ENCODE results near the gene BANK1. TPM values are rescaled to one million over a fixed set of nuclear protein-coding genes. Genes with fewer than 3 reads are reported as not detected.

Gene BANK1
- total RNA-seq, 1 experiment from 2014 or later: 2.4 TPM

DNA sequence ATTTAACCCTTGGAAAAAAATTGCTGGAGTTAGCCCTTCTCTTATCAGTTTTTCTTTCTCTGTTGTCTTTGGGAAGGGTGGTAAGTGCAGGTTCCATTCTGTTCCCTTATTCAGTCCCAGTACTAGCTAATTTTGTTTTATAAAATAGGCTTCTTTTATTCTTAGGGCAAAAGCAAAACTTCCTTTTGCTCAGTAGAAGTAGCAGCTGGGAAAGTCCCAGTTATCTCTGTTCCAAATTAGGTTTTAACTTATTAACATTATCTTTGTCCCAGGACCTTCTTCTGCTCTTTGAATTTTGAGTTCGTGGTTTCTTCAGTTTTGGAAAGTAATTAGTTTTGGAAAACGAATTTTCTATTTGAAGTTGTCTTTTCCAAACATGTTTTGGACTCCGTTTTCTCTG is 61.1 kb downstream of the BANK1 start:
- Histone ChIP-seq H2AFZ (ENCODE audit: low read depth, low read length, poor library complexity, severe bottlenecking) (no peak overlapping the region), H3K9ac (ENCODE audit: low read length) (no peak overlapping the region), H3K9me2 (ENCODE audit: insufficient read depth) (no peaks in the 10 kb centered on the region), H3K27me3 (ENCODE audit: insufficient read depth, low read length) (no peaks in the 10 kb centered on the region), H3K79me2 (ENCODE audit: insufficient read depth, low read length) (no peaks in the 10 kb centered on the region), H3K27ac (ENCODE audit: low read depth, low read length) (no peak overlapping the region), H3K4me1 (ENCODE audit: control insufficient read depth in 1 of 2, insufficient read depth in 2 of 2, low read length in 2 of 2) (no peaks in the 10 kb centered on the region), H3K9me3 (ENCODE audit: control insufficient read depth in 1 of 2, insufficient read depth in 1 of 2, low read depth in 1 of 2, low read length in 2 of 2) (no peaks in the 10 kb centered on the region), H4K20me1 (ENCODE audit: insufficient read depth) (no peaks in the 10 kb centered on the region), H3K4me2 (ENCODE audit: low read length) (no peak overlapping the region), H3K4me3 (replicated peaks in 1 of 2; ENCODE audit: low read depth in 1 of 2, low read length in 2 of 2) (no peak overlapping the region), H3K36me3 (ENCODE audit: control insufficient read depth in 1 of 2, insufficient read depth in 2 of 2, low read length in 2 of 2) (no peaks in the 10 kb centered on the region)
- intact Hi-C loops (cut with micrococcal nuclease): no loop called here
- DNase-seq (ENCODE audit: low read depth, low spot score) (no peak), ATAC-seq (no peak)
- no TSS peak for BruUV-seq (replicated peaks)
- ChIA-PET RAD21 (ENCODE audit: low non-redundant PET in 1 of 2, low total read pairs in 2 of 2, uncharacterized antibody in 2 of 2, unreplicated experiment in 2 of 2) (no interaction called here), POLR2A (no interaction called here), CTCF (no interaction called here)
- TF ChIP-seq SIN3A (IDR thresholded peaks at IDR 0.05; ENCODE audit: low read depth): no peak
- TF ChIP-seq, protein P1, sequence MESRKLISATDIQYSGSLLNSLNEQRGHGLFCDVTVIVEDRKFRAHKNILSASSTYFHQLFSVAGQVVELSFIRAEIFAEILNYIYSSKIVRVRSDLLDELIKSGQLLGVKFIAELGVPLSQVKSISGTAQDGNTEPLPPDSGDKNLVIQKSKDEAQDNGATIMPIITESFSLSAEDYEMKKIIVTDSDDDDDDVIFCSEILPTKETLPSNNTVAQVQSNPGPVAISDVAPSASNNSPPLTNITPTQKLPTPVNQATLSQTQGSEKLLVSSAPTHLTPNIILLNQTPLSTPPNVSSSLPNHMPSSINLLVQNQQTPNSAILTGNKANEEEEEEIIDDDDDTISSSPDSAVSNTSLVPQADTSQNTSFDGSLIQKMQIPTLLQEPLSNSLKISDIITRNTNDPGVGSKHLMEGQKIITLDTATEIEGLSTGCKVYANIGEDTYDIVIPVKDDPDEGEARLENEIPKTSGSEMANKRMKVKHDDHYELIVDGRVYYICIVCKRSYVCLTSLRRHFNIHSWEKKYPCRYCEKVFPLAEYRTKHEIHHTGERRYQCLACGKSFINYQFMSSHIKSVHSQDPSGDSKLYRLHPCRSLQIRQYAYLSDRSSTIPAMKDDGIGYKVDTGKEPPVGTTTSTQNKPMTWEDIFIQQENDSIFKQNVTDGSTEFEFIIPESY (IDR thresholded peaks at IDR 0.05; ENCODE audit: extremely low read depth, insufficient replicate concordance, low read length): no peak
- TF ChIP-seq TCF7L2 (IDR thresholded peaks at IDR 0.05; ENCODE audit: borderline replicate concordance, extremely low read depth, insufficient read depth, insufficient read length): no peak
- no peak for TF ChIP-seq CBX3 (IDR thresholded peaks at IDR 0.05; ENCODE audit: low read depth)
- TF ChIP-seq ZNF274 (IDR thresholded peaks at IDR 0.05; ENCODE audit: low read depth, low read length): no peak
- no peak for TF ChIP-seq EZH2 (IDR thresholded peaks at IDR 0.05)
- TF ChIP-seq POLR2A (IDR thresholded peaks at IDR 0.05; ENCODE audit: borderline replicate concordance, extremely low read depth, insufficient read depth, insufficient read length): no peak
- no peak for TF ChIP-seq POLR2AphosphoS5 (IDR thresholded peaks at IDR 0.05; ENCODE audit: low read depth, low read length)
- no peak for TF ChIP-seq MAX (IDR thresholded peaks at IDR 0.05)
- TF ChIP-seq REST (IDR thresholded peaks at IDR 0.05; ENCODE audit: low read depth): no peak
- no peak for TF ChIP-seq RAD21 (IDR thresholded peaks at IDR 0.05; ENCODE audit: low read depth)
- no peak for TF ChIP-seq EGR1 (IDR thresholded peaks at IDR 0.05; ENCODE audit: low read depth)
- no peak for TF ChIP-seq EZH2phosphoT487 (IDR thresholded peaks at IDR 0.05; ENCODE audit: borderline replicate concordance)
- no peak for TF ChIP-seq JUND (IDR thresholded peaks at IDR 0.05)
- TF ChIP-seq, protein P2, sequence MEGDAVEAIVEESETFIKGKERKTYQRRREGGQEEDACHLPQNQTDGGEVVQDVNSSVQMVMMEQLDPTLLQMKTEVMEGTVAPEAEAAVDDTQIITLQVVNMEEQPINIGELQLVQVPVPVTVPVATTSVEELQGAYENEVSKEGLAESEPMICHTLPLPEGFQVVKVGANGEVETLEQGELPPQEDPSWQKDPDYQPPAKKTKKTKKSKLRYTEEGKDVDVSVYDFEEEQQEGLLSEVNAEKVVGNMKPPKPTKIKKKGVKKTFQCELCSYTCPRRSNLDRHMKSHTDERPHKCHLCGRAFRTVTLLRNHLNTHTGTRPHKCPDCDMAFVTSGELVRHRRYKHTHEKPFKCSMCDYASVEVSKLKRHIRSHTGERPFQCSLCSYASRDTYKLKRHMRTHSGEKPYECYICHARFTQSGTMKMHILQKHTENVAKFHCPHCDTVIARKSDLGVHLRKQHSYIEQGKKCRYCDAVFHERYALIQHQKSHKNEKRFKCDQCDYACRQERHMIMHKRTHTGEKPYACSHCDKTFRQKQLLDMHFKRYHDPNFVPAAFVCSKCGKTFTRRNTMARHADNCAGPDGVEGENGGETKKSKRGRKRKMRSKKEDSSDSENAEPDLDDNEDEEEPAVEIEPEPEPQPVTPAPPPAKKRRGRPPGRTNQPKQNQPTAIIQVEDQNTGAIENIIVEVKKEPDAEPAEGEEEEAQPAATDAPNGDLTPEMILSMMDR (IDR thresholded peaks at IDR 0.05 in 2 of 3, conservative IDR thresholded peaks at IDR 0.05 in 1 of 3; ENCODE audit: borderline replicate concordance in 1 of 3, insufficient read depth in 1 of 3, low read depth in 2 of 3, low read length in 2 of 3): no peak
- TF ChIP-seq YY1 (IDR thresholded peaks at IDR 0.05; ENCODE audit: extremely low read depth, insufficient replicate concordance, low read depth, low read length): no peak
- no peak for TF ChIP-seq ELF1 (IDR thresholded peaks at IDR 0.05; ENCODE audit: borderline replicate concordance, low read depth)
- TF ChIP-seq FOSL1 (IDR thresholded peaks at IDR 0.05; ENCODE audit: low read depth): no peak

Measured in HCT116 (cell line).